HG03378 (cell line): ENCODE data around the gene SUMO3.
"Not testable (repeated sequence)": the region's sequence is repeated elsewhere in the genome, so short reads cannot be mapped to it uniquely, and the experiment has no call there.

Experiments used
- ATAC-seq: cut with Tn5 transposase; IDR thresholded peaks from one replicate; pipeline ENCODE4 v1.9.1; 2021; ENCODE audit warnings: mild to moderate bottlenecking, moderate library complexity; ENCODE audit not compliant: unreplicated experiment

SUMO3 gene

DNA sequence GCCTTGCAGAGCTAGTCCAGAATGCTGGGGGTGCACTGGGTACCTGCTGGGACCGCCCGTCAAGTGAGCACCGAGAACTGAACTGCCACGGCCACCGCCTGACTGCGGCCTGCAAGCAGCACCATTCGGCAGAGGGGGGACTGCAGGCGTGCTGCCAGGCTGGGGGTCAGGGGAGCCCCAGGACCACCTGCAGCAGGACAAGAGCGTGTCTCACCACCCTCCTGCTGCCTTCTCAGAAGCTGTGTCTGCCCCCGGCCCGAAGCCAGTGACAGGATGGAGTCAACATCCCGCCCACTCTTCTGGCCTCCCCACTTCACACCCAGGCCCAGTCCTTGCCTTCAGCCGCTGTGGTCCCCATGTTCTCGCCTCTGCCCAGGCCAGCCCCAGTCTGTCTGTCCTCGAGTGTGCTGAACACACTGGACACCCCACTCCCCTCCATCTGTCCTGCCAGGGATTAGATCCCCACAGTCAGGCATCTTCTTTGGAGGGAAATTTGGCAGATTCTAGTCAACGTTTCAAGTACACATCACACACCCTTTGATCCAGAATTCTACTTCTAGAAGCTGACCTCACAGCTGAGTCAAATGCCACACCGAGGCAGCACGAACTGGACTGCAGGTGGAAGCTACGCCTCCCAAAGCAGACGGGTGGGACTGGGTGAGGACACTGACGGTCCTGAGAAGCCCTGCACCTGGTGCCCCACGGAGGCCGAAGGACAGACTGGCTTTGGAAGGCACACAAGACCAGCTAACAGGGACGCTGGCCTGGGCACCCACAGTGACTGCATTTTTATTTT is 29.6 kb upstream of the SUMO3 start:
- ATAC-seq: no peak

DNA sequence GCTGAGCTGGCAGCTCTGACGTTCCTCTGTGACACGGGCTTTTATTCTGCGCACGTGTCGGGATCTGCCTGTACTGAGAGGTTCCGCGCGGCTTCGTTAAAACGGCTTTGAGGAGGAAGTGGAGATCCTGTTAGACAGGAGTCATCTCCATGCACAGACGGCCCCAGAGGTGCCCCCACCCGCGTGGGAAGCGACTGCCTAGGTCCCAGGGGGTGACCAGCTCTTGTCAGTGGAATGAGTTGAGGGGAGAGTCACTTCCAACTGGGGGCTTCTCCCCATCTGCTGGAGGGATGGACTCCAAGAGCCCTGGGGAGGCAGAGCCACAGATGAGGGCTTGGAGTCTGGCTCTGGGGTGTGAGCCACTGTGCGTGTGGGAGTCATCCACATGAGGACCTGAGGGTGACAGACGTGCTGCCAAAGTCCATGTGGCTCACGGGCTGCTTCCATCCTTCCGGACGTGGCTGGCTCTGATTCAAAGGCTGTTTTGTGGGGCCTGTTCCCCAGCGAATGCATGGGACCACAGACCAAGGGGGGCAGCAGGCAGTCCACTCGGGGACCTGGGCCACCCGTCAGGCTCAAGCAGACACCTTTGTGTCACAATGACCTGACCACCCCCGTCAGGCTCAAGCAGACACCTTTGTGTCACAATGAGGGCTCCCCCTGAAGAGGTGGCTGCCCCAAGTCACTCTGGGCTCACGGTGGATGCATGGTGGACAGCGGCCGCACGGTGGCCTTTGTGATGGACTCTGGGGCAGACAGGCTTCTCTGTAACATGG is 28.8 kb upstream of the SUMO3 start:
- ATAC-seq: no peak

DNA sequence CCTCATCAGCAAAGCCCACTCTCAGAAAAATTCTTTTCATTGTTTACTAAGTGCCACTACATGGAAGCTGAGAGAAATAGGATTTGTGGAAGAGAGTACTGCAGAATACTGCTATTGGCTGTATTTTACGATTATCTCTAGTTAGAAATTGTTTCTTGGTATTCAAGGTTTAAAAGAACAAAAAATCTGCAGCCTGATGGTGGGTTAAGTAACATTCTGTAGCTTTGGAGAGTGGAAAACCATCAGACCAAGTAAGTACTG is 28.3 kb upstream of the SUMO3 start:
- no peak for ATAC-seq

DNA sequence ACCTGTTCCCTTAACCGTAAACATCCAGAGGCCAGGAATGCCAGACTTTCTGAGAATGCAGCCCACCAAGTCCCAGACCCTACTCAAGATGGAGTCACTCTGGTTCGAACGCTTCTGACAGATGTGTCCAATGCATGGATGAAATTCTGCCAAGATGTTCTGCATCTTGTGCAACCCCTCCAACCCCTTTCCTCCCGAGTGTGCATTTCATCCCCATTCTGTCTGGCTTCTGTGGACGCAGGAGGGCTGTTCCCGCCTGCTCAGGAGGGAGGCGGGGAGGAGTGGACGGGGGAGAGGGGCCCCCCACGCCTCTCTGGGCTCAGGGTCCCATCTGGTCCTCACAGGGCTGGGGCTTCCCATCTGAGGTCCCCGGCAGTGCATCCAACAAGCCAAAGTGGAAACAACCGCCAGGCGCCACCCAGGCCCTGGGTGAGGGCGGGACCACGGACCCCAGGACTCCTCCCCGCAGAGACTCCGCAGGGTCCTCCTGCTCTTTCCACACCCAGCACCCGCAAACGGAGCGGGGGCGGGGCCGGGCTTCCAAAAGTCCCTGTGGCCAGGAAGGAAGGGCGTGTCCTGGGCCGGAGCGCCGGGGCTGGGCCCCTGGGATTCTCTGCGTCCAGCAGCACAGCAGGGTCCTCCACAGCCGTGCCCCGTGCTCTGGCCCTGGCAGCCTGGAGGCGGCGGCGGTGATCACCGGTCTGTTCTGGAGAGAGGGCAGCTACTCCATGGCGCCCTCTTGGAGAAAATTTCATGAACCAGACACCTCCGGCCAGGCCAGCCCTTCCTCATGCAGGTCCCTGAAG is 27.8 kb upstream of the SUMO3 start:
- ATAC-seq: no peak

DNA sequence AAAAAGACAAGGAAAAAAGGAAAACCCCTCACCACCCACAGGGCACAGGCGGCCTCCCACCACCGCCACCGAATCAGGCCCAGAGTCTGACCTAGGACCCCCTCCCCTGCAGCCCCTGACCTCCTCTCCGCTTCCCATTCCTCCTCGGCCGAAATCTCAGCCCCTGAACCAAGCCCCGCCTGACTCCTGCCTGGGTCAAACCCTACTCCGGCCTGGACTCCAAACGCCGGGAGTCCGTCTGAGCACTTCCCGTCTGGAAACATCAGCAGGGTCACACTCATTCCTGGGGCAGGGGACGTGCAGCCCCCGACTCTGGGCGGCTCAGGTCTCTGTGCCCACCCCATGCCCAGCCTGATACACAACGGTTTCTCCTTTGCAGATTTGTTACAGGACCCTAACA is 26.4 kb upstream of the SUMO3 start:
- no peak for ATAC-seq

DNA sequence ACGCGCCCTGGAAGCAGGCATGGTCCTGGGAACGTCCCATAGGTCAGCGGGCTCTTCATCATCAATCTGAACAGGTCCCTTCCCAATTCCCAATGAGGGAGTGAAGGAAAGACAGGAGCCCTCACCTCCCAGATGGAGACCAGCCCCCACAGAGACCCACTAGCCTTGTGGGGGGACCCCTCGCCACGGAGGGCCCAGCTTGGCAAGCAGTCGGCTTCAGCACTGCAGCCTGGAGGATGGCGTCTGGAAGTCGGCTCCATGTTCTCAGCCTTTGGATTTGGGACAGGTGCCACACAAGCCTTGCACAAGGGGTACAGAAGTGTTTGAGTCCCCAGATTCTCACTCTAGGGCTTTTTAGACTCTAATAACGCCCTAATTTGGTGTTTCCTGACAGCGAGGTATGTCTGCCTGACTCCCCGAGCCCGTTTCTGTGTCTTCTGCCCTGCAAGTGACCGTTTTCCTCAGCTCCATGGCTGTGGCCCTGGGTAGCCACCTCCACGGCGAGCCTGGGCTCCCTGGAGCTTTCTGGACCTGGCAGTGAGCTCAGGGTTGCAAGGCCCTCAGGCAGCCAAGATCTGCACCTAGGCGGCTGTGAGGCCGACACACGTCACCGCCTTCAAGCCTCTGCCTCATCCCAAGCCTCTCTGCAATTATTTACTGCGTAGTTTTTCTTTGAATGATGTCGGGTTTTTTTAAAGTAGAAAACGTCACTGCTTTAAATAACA is 25.0 kb upstream of the SUMO3 start:
- no peak for ATAC-seq

DNA sequence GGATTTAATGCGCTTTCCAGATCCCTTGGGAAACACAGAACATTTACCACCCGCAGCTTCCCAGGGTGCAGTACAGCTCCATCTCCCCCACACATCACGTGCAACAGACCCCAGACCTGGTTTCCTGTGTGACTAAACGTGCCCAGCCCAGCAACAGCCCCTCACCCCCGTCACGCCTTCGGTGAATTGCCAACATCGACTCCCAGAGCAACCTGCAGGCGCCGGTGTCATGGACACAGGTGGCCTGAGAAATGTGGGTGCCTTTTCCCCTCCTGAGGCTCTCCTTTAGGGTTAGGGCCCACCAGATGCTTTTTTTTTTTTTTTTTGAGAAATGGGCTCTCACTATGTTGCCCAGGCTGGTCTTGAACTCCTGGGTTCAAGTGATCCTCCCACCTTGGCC is 24.2 kb upstream of the SUMO3 start:
- ATAC-seq: no peak

DNA sequence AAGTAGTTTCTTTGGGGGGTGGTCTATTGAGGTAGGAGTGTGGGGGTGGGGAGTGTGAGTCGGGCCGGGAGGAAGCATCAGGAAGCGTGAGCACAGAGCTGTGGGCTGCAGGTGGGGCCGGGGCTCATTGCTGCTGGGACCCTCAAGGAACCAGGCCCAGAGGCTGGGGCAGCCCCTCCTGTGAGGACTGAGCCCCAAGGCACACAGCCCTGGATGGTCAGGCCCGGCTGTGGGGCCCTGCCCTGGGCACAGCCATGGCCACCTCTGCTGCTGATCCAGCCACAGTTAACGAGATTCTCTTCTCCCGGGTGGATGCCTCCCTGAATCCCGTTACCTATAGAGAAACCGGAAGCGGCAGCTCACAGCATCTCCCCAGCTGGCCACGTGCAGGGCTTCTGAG is 22.9 kb upstream of the SUMO3 start:
- no peak for ATAC-seq

DNA sequence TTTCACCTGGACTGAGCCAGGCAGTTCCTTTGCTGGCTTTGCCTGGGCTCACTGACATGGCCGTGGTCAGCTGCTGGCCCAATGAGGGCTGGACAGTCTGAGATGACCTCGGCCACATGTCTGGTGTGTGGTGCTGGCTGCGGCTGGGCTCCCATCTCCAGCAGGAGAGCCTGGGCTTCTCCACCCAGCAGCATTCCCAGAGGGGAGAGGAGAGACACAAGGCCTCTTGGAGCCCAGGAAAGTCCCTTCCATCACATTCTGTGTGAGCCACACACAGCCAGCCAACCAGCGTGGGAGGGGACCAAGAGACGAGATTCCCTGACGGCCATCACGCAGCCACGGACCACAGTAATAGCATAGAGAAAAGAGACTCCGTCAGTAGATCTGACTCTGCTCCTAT is 21.1 kb upstream of the SUMO3 start:
- no peak for ATAC-seq

DNA sequence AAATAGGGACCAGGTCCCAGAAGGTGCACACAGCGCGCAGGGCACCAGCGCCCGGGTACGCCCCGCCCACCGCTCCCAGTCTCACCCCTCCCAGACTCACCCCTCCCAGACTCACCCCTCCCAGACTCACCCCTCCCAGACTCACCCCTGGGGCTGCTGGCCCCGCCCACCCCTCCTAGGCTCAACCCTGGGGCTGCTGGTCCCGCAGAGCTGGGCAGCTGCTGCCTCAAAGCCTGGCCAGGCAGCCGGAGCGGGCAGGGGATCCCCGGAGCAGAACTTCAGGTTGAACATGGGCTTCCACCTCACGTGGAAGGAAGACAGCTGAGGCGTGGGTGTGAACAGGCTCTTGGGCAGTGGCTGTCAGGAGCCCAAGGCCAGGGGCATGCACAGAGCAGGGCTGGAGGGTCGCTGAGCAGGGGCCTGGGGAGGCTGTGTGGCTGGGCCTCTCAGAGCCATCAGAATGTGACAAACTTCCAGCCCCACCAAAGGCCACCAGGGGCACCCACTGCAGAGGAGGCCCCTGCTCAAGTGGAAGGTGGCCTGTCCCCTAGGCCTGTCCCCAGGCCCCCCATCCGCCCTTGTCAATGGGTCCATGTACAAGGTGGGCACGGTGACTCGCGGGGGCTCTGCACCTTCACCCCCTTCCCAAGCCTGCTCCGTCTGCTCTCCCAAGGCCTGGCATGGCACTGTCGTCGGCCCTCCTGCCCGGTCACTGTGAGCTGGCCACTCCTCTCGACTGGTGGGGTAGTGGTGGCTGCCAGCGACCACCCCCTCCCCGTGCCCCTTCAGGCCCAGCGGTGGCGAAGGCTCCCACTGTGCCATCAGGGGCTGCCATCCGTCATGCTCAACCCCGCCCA is 20.4 kb upstream of the SUMO3 start:
- no peak for ATAC-seq

DNA sequence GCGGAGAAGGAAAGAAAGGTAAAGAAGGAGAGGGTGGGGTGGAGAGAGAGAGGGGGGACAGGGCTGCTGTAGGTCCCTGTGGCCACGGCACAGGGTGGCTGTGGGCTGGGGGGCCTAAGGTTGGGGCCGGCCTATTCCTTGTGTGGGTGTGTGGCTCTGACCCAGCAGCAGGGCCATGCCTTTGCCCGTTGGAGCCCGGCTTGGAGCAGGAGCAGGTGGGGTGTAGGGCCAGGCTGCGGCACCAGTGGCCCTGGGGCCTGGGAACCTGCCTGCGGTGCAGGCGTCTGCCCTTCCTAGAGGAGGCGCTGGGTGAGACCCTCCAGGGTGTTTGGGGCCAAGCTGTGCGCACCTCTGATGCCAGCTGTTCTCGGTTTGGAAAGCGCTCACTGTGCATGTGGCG is 19.7 kb upstream of the SUMO3 start:
- no peak for ATAC-seq

DNA sequence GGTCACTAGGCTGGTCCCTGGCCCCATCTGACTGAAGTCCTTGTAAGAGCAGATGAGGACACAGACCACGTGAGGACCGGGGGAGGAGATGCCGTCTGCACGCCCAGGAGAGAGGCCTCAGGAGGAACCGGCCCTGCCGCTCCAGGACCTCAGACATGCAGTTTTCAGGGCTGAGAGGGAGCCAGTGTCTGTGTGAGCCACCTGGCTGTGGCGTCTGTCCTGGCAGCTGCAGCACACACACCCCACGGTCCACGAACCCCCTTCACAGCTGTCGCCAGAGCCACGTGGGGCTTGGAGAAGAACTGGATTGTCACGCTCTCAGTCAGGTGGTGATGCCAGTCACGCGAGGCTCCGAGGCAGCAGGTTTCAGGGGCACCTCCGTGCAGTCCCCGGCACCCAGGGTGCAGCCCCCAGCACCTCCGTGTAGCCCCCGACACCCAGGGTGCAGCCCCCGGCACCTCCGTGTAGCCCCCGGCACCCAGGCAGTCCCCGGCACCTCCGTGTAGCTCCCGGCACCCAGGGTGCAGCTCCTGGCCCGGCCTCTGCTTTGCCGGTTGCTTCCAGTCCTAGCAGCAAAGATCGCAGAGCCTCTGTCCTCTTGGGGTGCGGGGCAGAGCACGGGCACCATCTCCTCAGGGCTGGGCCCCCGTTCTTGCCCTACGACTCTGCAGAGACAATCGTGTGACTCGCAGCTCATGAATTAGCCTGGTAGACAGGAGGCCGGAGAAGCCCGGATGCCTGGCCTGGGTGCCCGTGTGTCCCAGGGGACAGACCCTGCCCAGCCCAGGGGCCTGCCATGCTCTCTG is 19.0 kb upstream of the SUMO3 start:
- ATAC-seq: no peak

DNA sequence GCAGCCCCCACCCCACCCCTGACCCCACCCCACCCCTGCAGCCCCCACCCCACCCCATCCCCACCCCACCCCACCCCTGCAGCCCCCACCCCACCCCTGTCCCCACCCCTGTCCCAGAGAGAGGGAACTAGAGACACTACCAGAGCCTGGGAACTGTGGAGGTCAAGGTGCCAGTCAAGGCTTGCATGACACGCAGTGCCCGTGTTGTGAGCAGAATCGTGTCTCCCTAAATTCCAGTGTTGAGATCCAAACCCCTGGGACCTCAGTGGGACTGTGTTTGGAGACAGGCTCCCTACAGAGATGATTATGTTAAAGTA is 18.4 kb upstream of the SUMO3 start:
- ATAC-seq: no peak

DNA sequence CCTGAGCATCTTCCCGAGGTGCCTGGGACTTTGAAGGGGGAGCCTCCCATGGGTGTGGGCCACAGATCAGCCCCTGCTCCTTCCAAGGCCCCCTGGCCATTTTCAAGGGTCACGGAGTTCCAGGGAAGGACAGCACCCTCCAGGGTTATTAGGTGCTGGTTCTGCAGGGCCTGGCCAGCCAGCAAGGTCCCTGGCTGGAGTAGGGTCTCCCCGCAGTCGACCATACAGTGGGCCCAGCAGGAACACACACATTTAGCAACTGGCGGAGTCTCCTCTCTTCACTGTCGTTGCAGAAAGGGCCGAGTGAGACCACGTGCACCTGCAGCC is 17.7 kb upstream of the SUMO3 start:
- ATAC-seq: no peak

DNA sequence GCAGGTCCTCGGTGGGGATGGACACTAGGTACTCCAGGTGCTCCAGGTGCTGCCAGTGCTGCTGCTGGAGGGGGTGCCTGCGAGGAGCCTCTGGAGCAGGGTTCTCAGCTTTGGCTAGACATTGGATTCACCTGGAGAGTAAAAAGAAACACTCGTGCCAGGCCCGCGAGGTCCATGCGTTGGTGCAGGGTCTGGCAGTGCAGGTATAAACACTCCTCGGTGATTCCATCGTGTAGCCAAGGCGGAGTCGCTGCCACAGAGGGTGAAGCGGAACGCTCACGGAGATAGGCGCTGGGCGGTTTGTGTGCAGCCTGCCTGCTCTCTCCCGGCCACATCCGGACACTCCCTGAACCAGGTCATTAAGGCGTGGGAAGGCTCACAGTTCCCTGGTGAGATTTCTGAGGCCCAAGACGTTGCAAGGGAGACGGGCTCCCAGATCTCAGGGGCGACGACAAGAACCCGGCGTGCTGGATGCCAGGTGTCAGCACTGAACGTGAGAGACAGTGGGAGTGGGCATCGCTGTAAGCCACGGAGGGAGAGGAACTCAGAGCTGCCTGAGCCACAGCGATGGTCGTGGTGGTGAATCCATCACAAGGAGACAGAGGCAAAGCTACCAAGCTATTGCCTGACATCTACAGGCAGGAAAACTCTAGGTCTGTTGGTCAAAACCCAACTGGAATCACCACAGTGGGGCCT is 17.2 kb upstream of the SUMO3 start:
- no peak for ATAC-seq

DNA sequence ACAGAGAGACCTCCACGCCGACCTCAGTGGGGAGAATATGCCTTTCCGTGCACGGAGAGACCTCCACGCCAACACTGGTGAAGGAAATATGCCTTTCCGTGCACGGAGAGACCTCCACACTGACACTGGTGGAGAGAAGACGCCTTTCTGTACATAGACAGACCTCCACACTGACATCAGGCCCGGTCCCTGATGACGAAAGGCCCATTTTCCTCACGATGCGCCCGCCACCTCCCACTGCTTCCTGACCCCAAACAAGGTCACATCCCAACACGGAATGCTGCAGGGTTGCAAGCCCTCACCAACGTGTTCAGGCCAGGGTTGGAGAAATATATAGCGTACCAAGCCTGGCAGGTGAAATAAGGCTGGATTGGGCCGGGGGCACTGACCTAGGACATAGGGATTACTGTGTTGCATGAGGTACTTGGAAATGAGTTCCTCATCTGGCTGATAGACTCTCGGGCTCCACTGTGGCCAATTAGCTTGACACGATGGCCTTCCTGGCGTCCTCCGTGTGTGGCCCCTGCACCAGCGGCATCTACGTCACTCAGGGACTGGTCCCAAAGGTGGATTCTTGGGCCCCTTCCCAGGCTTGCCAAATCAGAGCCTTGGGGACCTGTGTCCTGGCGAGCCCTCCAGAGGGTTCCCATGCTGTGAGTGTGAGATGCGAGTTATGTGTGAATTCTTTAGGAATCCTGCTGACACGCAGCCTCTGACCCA is 16.5 kb upstream of the SUMO3 start:
- ATAC-seq: no peak

DNA sequence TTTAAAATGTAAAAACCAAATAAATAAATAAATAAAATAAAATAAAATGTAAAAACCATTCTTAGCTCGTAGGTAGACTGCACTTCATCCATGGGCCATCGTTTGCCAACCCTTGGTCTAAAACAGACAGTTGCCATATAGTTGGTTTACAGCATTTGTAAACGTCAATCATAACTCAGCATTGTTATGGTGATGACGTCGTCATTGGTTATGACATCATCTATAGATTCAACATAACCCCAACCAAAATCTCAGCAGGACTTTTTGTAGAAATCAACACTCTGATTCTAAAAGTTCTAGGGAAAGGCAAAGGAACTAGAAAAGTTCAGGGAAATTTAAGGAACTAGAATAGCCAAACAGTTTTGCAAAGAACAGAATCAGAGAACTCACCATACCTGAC is 15.8 kb upstream of the SUMO3 start:
- ATAC-seq: no peak

DNA sequence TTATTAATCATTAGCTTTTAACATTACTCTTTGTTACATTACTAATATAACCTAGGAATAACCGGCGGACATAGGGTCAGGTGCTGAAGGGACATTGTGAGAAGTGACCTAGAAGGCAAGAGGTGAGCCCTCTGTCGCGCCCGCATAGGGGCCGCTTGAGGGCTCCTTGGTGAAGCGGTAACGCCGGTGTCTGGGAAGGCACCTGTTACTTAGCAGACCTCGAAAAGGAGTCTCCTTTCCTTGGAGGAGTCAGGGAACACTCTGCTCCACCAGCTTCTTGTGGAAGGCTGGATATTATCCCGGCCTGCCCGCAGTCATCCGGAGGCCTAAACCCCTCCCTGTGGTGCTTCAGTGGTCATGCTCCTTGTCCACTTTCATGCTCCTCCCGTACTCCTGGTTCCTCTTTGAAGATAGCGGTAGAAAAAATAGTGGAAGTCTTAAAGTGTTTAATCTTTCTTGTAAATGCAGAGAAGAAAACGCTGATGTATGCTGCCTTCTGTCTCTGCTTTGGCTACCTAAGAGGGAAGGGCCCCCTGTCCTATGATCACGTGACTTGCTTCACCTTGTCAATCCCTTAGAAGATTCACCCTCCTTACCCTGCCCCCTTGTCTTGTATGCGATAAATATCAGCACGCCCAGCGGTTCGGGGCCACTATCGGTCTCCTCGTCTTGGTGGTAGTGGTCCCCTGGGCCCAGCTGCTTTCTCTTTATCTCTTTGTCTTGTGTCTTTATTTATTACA is 14.8 kb upstream of the SUMO3 start:
- not testable (repeated sequence) for ATAC-seq
